Testis (tissue), 3 donors: ENCODE measurements around the gene LCNL1. TPM values are rescaled to one million over a fixed set of nuclear protein-coding genes. Genes with fewer than 3 reads are reported as not detected.

Source experiments
- DNase-seq: peaks from one replicate; pipeline ENCODE4 v3.0.0-alpha.2; 2019
- H3K27ac ChIP-seq, 2 donors: fragments of 200-600 bp; sonication (generic); one replicate each; pipeline ENCODE4 v1.5.1; 2019
- H3K27me3 ChIP-seq: fragments of 200-600 bp; sonication (generic); one replicate; pipeline ENCODE4 v1.5.1; 2019
- H3K36me3 ChIP-seq: fragments of 200-600 bp; sonication (generic); one replicate; pipeline ENCODE4 v1.5.1; 2017; ENCODE audit warnings: low read depth; ENCODE audit errors: missing control alignments
- H3K4me1 ChIP-seq: fragments of 200-600 bp; sonication (generic); one replicate; pipeline ENCODE4 v1.5.1; 2019
- H3K4me3 ChIP-seq, 2 donors: fragments of 200-600 bp; sonication (generic); one replicate each; pipeline ENCODE4 v1.5.1; 2017 to 2019
- H3K9me3 ChIP-seq: fragments of 200-600 bp; sonication (generic); one replicate; pipeline ENCODE4 v1.5.1; 2017
- CTCF ChIP-seq, 3 experiments: fragments of 450-650 bp in 2 of 3; fragments of 200-600 bp in 1 of 3; sonication (generic) in 1 of 3; IDR thresholded peaks; one replicate each; pipeline ENCODE4 v1.5.1; 2016 to 2019; ENCODE audit warnings: antibody characterized with exemption in 3 of 3, mild to moderate bottlenecking in 2 of 3, moderate library complexity in 1 of 3
- POLR2A ChIP-seq: fragments of 450-650 bp; IDR thresholded peaks from one replicate; pipeline ENCODE4 v1.6.1; 2017; ENCODE audit warnings: antibody characterized with exemption, mild to moderate bottlenecking, moderate library complexity
- WGBS, 2 donors: methylation state at CpG; one replicate each; pipeline ENCODE4 v1.1.5; 2018; 5-methylcytosine and 5-hydroxymethylcytosine counted together
- intact Hi-C: fragments of 100-400 bp; cut with DNase I; formaldehyde crosslinking; loops from one replicate; pipeline ENCODE4 v1.15.1; 2023; ENCODE audit warnings: low total_unique reads
- polyA plus RNA-seq: library from polyadenylated mRNA; stranded (reverse); fragments of 350-450 nt; fragmentation: Illumina TruSeq; extraction: RNeasy Lipid Tissue Mini Kit (QIAGEN cat#74804); gene quantifications from one replicate; pipeline ENCODE4 v1.2.3, GENCODE V29; 2014; ENCODE audit warnings: low read depth, low replicate concordance; ENCODE audit not compliant: insufficient read depth
- total RNA-seq, 2 donors: library from RNA; depleted of rRNA; stranded (reverse); fragments of >200 nt; gene quantifications; one replicate each; pipeline ENCODE4 v1.2.3, GENCODE V29; 2016

LCNL1 gene
- total and polyA plus RNA-seq, 3 donors from 2014 or later, result 17.5 to 131 (median 59.3) TPM

- no peaks in the 10 kb centered on the region for H3K9me3 ChIP-seq
- no peaks in the 10 kb centered on the region for H3K36me3 ChIP-seq
- H3K4me3 ChIP-seq, result peak overlapping the region in 1 of 2 donors; percentile 12
- no peaks in the 10 kb centered on the region for H3K27me3 ChIP-seq
- WGBS, 2 donors, result 38 to 60% methylated on average over 10 to 29 of the region's 29 CpGs
- TF ChIP-seq CTCF (IDR thresholded peaks at IDR 0.05) (no peak), POLR2A (no peak)
- intact Hi-C loops, result no loop called here
- no peak for DNase-seq
- H3K4me1 ChIP-seq, result peaks cover 33% of the 10 kb centered on the region
- H3K27ac ChIP-seq, result peak overlapping the region in 1 of 2 donors; percentile 36
Measured at GRCh38 chr9:136984464-136985026, 1.8 kb downstream of the LCNL1 start.

GRCh38 chr9:136985027-136985602, 2.3 kb downstream of the LCNL1 start:
- intact Hi-C loops, result no loop called here
- Histone ChIP-seq H3K9me3 (no peaks in the 10 kb centered on the region), H3K27me3 (no peaks in the 10 kb centered on the region), H3K4me3 (peak overlapping the region; percentile 6 to 12), H3K4me1 (peaks cover 33% of the 10 kb centered on the region), H3K27ac (peak overlapping the region in 1 of 2 donors; percentile 36), H3K36me3 (no peaks in the 10 kb centered on the region)
- no peak for DNase-seq
- 0 to 7% methylated on average over 11 to 41 of the region's 48 CpGs for WGBS, 2 donors
- TF ChIP-seq POLR2A (no peak), CTCF (IDR thresholded peaks at IDR 0.05) (no peak)

- Histone ChIP-seq H3K27ac (peak overlapping the region in 1 of 2 donors; percentile 36), H3K36me3 (no peaks in the 10 kb centered on the region), H3K4me1 (peaks cover 27% of the 10 kb centered on the region), H3K27me3 (no peaks in the 10 kb centered on the region), H3K9me3 (no peaks in the 10 kb centered on the region), H3K4me3 (peak overlapping the region; percentile 6 to 12)
- WGBS, 2 donors, result 10 to 23% methylated on average over 5 to 32 of the region's 33 CpGs
- intact Hi-C loops, result no loop called here
- DNase-seq, result no peak
- TF ChIP-seq CTCF (IDR thresholded peaks at IDR 0.05), result no peak
- no peak for TF ChIP-seq POLR2A
Measured at GRCh38 chr9:136985853-136986252, 3.1 kb downstream of the LCNL1 start.

- Histone ChIP-seq H3K36me3 (no peaks in the 10 kb centered on the region), H3K27me3 (no peaks in the 10 kb centered on the region), H3K27ac (no peak overlapping the region), H3K9me3 (no peaks in the 10 kb centered on the region), H3K4me3 (no peak overlapping the region), H3K4me1 (peaks cover 26% of the 10 kb centered on the region)
- no peak for DNase-seq
- intact Hi-C loops, result no loop called here
- TF ChIP-seq POLR2A, result no peak
- no peak for TF ChIP-seq CTCF (IDR thresholded peaks at IDR 0.05)
- WGBS, 2 donors, result 87 to 95% methylated on average over 4 of the region's 4 CpGs
Measured at GRCh38 chr9:136988872-136989271, 6.1 kb downstream of the LCNL1 start.
